T follicular helper cell (primary cell): Measurements from ENCODE around the gene TOX2.

Experiments used
- DNase-seq: peaks from one replicate; pipeline ENCODE4 v3.0.0-alpha.2; 2020; ENCODE audit warnings: low read depth

Gene TOX2

DNA sequence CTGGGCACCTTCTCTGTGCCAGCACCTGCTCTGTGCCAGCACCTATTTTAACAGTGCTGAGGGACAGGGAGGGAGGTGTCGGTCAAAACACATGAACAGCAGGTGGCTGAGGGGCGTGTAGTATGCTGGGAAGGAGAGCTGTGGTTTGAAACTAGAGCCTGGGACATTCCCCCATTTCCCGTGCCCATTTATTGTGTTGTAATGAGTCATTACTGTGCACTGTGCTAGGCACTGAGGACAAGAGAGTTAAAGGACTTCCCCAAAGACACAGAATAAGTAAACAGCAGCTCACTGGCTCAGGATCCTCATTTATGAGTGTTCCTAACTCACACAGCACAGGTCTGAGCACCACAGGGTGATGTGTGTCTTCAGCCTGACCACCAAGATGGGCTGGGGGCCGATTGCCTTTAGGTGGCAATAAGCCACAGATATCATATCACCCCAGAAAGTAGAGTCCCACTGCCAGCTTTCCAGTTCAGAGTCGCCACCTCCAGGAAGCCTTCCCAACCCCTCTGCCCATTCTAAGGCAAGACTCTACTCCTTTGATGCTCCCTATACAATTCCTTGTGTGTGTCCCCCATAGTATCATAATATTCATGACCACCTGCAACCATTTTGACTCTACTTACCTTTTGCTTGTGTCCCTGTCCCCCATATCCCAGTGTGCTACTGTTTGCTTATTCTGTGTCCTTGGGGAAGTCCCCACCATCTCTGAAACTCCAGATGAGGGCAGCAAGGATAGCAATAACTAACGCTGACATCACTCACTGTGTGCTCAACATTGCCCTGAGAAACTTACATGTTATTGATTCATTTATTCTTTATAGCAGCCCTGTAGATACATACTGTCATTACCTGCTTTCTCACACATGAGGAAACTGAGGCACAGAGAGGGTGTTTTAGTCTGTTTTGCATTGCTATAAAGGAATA lies 87.3 kb downstream of the TOX2 start:
- DNase-seq = no peak

DNA sequence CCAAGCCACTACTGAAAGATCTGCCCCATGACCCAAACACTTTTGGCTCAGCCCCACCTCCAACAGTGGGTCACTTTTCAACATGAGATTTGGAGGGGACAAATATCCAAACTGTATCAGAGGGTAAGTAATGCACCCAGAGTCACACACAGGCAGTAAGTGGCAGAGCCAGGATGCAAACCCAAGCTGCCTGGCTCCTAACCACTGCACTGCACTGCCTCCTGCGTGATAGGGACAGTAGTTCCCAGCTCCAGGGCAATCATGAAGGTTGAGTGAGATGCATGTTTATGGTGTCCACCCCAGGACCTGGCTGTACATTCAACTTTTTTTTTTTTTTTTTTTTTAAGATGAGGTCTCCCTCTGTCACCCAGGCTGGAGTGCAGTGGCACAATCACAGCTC lies 88.2 kb downstream of the TOX2 start:
- no peak for DNase-seq

DNA sequence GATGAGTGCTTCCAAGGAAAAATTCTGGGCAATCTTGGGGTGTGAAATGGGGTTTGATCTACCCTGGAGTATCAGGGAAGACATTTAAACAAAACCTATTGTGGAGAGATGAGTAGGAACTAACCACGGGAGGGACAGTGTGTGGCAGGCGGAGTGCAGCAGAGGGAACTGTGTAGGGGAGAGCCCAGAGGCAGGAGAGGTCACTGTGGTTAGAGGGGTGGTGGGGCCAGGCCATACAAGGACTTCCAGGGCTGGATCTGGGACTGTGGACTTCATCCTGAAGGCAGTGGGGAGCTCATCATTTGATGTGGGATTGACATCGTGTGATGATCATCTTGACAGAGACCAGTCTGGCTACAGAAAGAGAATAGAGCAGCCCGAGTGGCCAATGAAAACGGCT lies 89.0 kb downstream of the TOX2 start:
- no peak for DNase-seq

DNA sequence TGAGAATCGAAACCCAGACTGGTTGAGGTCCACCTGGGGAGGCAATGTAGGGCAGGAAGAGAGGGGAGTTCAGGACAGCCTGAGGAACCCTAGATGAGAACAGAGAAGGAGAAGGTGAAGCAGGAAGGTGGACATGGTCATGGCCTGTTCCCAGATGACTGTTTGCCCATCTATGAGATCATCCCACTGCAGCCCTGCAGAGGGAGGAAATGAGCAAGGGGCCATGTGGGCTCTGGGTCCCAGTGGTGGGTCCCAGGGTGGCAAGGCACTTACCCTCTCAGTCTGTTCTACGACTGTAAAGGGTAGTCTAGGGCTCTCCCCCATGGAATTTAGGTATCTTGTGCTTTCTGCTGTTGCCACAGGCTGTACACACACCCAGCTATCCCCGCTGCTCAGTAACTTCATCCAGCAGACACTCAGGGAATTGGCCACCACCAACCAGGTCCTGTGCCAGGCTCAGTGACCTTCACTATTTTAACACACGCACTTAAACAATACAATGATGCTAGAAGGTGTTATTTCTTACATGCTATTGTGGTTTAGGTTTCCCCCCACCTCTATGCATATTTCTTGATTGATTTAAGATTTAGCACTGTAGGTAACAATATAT lies 89.8 kb downstream of the TOX2 start:
- no peak for DNase-seq

DNA sequence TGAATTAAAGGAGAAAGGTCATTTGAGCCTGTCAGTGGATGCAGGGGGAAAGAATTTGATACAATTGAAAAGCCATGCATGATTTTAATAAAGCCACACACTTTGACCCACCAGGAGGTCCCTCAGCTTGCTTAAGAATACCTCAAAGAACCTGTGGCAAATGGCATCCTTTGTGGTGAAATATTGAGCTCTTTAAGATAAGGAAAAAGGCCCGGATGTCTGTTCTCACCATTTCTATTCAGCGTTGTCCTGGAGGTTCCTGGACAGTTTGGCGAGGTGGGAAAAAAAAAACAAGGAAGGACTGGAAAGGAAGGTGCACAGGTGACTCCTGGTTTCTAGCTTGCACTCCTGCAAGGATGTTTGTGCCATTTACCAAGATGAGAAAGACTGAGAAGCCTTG lies 91.0 kb downstream of the TOX2 start:
- no peak for DNase-seq

DNA sequence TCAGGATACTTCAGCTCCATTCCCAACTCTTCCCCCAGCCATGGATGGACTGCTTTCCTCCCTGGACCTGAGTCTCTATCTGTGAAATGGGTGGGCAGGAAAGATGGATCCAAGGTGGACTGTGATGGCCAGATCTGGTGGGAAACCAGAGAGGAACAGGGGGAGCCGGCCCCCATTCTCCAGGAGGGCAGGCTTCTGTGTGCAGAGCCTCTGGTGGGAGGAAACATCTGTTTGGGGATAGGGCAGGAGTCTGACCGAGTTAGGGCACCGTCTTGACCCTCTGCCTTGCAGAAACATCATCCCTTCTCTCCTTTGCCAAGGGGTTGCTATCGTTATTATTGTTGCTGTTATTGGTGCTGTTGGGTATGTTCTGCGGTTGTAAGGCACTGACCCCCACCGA lies 91.5 kb downstream of the TOX2 start:
- no peak for DNase-seq

DNA sequence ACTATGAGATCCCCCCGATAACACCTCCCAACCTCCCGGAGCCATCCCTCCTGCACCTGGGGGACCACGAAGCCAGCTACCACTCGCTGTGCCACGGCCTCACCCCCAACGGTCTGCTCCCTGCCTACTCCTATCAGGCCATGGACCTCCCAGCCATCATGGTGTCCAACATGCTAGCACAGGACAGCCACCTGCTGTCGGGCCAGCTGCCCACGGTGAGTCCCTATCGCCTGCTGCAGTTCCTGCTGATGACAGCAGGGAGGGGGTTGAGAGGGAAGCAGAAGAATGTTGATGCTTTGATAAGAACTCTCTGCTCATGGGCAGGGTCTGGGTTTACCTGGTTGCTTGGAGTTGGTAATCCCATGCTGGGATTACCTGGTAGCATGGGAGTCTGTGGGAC lies 91.9 kb downstream of the TOX2 start:
- no peak for DNase-seq

DNA sequence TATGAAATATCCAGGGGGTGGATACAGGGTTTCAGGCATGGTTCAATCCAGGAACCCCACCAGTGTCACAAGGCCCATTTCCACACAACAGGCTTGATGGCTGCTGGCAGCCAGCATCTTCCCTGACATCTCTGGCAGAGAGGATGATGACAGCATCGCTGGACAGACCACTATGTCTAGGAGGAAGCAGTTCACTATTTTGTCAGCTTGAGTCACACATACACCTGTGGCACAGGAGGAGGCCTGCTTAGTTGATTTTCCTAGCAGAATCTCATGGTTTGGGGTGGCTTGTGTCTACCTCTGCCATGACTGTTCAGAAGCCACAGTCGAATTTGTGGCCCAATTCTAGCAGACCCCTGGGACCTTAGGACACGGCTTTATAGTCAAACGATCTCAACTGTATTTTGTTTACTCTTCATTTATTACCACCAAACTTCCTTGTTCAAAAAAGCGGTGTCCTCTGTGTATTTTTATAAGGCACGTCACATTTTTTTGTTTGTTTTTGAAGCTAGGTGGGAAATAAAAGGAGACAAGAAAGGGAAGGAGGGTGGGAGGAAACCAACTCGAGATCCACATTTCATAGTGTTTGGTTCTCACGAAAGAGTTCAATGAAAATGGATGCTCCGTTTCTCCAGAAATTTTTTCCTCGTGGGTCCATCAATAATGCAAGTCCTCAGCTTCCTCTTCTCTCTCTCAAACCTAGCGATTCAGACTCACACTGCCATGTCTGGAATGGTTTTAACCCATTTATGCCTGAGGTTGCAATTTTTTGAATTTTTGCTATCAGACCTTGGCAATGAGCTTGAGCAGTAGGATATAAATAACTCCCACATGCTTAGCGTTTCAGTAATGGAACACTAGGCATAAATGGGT lies 94.4 kb downstream of the TOX2 start:
- no peak for DNase-seq

DNA sequence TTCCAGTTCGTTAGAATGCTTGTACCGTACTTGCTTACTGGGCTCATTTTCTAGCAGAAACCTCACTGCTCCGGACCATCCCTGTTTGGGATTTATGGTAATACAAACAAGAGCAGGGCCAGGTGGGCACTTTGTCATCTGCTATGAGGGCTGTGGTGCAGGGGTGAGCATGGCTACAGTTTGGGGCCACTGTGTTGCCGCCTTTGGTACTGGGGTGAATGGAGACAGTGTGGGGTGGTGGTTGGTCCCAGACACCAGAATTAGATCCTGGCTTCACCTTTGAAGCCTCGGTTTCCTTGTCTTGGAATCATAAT lies 95.0 kb downstream of the TOX2 start:
- no peak for DNase-seq

DNA sequence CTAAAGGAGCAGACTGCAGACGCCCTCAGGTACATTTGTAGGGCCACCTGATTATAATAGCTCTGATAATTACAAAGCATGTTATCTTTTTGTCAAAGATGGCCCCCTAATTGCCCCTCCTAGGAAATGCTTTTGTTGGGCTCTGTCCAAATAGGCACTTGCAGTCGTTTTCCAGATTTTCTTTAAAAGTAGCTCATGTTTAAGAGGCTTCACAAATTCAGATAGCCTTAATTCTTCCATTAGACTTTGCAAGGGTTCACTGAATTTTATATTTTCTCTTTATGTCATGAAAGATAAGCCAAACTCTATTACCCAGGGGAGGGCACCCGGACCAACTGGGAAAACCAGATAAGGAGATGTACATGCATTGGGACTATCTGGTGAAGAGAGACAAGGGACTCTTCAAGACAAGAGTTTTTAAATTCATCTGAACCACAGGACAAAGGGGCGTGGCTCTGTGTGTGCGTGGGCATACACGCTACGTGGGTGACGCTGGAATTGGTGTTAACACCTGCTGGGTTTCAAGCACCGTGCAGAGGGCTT lies 95.6 kb downstream of the TOX2 start:
- no peak for DNase-seq

DNA sequence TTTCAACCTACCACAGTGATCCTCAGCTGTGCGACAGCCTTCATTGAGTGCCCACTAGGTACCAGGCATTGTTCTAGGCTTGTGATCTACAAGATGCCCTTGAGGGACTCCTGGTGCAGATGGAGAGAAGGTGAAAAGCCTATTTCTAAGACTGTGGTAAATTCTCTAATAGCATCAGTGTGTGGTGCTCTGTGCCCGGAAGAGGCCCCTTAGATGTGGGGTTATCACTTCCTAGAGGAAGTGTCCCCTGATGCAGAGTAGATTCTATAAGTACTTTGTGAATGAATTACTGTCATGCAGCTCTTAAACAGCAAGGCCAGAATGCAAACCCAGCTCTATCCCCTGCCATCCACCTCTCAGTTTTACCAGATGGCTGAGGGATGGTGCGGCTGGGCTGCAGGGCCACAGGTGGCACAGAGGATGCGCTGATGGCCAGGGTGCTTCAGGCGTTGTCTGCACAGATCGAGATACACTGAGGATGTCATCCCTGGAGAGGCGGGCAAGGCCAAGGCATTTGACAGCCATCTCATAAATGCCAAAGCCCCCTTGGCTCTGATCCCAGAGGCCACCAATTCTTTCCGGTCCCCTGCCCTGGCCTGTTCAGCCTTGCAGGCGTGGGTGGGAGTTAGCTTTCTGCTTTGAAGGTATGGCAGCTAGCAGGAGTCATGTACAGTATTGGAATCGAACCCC lies 96.7 kb downstream of the TOX2 start:
- DNase-seq = peak; percentile 7

DNA sequence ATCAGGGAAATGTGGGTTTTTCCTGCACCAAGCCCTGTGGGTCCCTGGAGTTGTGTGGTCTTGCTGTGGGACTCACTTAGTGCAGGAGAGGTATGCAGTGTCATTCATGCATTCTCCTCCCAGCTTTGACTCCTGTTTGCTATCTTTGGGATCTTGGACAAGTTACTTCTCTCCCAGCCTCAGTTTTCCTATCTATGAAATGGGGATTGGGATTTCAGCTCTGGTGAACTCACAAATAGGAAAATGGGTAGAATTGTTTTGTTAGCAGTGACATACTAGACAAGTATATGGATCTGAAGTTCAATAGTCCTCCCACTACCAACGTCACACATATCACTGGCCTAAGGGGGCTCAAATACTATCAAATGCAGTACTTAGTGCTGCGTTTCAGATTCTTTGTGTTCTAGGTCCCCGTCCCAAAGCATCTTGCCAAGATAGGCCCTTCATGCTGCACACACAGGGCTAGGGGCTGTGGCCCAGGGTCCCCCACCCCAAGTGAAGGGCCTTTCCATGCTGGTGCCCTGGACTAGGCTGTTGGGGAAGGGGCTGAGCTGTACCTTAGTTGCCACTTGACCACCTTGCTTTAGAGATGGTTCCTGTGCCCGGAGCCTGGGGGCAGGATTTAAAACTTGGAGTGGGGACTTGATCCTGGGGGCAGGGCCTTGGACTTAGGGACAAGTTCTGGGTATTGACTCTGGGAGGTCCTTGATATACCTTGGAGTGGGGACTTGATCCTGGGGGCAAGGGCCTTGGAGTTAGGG lies 98.0 kb downstream of the TOX2 start:
- DNase-seq = no peak

DNA sequence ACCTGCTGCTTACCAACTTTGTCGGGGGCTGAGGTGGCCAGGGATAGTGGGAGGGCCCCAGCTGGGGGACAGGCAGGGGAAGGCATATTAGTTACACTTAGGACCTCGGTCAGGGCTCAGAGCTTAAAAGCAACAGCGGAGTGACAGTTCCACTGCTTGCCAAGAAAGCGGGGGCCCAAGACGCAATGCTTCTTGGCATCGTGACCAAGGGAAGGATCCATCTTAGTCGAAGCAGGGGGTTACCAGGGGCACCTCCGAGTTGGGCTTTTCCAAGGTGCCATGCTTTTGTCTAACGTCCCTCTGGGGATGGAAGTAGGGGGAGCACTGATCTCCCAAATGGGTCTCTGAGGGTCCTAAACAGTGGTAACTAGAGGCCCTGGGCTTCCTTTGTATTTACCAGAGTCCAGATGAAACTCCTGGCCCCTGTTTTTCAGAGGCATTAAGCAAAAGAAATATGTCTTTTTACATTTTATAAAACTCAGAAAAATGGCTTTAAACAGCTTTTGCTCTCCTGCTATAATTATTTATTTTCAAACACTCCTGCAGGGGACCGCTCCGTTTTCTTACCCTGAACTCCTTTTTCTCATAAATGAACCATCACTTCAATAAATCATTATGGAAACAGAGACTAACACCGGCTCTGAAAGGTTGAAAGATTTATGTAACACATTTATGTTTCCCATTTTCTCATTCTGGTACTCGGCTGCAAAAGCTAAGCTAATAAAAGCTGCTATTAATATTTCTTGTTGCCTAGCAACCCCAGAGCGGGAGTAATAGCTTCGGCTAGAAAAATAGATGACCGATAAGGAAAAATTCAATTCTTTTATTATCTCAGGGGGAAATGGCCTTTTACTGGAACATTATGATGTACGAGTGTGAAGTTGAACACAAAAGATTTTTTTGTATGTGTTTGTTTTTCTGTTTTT lies 100.4 kb downstream of the TOX2 start:
- DNase-seq = no peak

DNA sequence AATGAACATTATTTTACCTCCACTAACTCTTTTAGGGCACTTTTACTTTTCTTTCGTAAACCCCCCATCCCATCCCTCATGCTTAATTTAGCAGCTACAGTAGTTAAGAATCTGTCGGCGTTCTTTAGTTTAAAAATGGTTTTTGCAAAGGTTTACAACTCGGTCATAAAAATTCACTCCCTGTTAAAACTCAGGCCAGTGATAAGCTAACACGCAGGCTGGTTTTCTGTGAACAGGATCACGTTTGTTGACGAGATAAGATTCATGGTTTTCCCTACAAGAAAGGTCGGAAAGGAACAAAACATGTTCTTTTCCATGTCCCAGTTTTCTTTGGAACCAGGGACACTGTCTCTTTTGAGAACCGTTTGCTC lies 101.1 kb downstream of the TOX2 start:
- no peak for DNase-seq

DNA sequence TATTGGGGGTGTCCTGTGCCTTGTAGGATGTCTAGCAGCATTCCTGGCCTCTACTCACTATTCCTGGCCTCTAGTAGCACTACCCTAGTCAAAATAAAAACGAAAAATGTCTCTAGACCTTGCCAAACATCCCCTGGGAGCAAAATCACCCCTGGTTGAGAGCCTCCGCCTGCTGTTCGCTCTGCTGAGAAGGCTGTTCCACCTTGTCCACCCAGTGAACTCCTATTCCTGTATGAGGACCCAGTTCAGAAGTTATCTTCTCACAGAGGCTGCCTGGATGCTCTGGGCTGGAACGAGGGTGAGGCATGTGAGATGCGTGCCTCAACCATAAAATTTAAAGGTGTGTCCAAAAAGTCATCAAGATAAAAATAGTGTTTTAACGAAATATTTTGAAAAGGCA lies 101.9 kb downstream of the TOX2 start:
- no peak for DNase-seq

DNA sequence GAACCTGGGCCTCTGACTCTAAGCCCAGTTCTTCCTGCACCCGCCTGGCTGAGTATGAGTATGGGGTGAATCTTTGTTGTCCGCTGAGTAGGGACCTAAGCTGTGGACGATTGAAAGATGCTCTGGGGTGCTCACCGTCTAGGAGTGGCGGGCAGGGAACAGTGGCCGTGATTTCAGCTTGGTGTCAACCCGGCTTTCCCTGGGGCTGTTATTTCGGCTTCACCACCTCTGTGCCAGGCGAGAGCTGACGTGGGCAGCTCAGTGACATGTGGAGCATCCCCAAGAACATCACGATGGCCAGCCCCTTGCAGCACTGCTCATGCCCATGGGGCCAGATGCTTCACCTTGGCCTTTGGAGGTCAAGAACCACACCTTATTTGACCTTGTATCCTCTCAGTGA lies 102.6 kb downstream of the TOX2 start:
- no peak for DNase-seq

DNA sequence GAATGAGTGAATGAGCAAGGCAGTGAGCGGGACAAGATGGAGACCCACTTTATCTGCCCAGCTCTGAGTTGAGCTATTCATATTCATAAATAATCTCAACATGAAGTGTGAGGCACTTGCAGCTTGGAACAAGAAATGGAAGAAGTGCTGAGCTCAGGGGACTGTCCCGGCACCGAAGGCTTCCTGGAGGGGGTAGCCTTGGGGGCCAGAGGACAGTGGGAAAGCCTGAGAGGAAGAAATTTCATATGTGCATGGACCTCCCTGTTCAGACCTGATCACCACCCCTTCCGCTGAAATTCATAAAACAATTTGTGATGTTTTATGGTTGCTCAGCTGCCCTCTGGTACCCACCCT lies 103.2 kb downstream of the TOX2 start:
- DNase-seq = no peak

DNA sequence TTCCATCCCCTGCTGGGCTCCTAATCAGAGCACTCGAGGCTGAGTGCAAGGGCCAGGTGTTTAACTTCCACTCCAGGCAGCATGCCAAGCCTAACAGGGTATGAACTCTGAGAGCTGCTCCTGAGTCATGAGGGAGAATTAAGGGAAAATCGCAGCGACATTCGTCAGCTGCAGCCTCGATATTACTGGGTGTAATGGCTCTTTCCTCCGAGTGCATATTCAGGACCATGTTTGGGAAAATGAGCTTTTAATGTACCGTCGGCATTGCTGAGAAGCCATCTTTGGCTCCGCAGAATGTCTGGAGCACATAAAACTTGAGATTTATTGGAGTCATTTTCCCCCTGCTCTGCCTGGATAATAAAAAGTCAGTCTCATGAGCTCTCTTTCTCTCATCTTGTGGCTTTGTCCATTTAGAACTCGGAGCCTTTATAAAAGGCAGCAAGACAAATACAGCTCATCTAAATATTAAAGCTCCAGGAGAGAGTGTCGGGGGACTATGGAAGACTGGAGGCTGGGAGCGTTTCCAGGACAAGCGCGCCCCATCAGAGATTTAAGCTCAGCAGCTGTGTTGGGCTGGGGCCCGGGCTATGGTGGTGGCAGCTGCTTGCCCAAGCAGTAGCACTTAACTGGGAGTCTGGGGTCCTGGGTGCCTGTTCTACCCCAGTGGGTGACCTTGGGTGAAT lies 103.7 kb downstream of the TOX2 start:
- no peak for DNase-seq

DNA sequence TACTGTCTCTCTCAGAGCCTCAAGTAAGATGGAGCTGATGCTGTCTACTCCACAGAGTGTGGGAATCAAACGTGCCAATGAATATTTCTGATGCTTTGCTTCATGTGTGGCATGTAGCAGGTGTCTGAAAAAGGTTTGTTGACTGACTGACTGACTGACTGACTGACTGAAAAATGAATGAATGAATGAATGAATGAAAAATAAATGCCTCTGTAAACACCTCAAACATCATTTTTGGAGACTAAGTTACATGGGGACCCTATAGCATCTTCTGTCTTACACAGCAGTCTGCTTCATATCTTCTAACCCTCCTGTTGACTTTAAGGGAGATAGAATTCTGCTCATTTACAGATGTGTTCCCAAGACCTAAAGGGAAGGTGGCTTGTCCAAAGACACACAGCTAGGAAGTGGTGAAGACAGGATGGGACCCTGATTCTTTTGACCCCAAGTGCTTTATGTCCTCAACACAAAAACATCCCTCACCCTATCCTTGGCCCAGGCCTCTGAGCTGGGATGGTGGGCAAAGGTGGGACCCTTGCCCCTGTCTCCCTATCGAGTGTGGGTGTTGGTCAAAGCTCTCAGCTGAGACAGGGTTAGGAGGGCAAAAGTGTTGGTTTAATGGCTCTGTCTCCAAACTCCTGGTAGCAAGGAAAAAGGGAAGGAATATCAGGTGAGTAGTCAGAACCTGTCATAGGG lies 104.4 kb downstream of the TOX2 start:
- no peak for DNase-seq
